H9 (cell line): Measurements from ENCODE around the gene CSRP1. TPM values are rescaled to one million over a fixed set of nuclear protein-coding genes. Genes with fewer than 3 reads are reported as not detected.

Source experiments
- DNase-seq: peaks from one replicate; pipeline ENCODE4 v3.0.0-alpha.2; 2017
- H2AFZ ChIP-seq: one replicate; pipeline ENCODE4 v1.6.1; 2013; ENCODE audit warnings: mild to moderate bottlenecking, low read length, control low read depth, moderate library complexity
- H2AK5ac ChIP-seq: 2 replicates; pipeline ENCODE4 v1.6.1; 2013; ENCODE audit warnings: low read length, control low read depth, mixed read lengths; ENCODE audit not compliant: insufficient read length
- H2BK120ac ChIP-seq: one replicate; pipeline ENCODE4 v1.6.1; 2013; ENCODE audit warnings: low read depth, mild to moderate bottlenecking, low read length, control low read depth, inconsistent platforms; ENCODE audit not compliant: poor library complexity, severe bottlenecking
- H2BK12ac ChIP-seq: 2 replicates; pipeline ENCODE4 v1.6.1; 2013; ENCODE audit warnings: low read length, control low read depth, mixed read lengths, low read depth; ENCODE audit not compliant: insufficient read length
- H2BK15ac ChIP-seq: 2 replicates; pipeline ENCODE4 v1.6.1; 2013; ENCODE audit warnings: low read depth, low read length, control low read depth
- H2BK20ac ChIP-seq: one replicate; pipeline ENCODE4 v1.6.1; 2013; ENCODE audit warnings: low read depth, mild to moderate bottlenecking, low read length, control low read depth, inconsistent platforms; ENCODE audit not compliant: poor library complexity, severe bottlenecking
- H2BK5ac ChIP-seq: 2 replicates; pipeline ENCODE4 v1.6.1; 2013; ENCODE audit warnings: low read length, control low read depth, mixed read lengths; ENCODE audit not compliant: insufficient read length
- H3K14ac ChIP-seq: 2 replicates; pipeline ENCODE4 v1.6.1; 2013; ENCODE audit warnings: low read length, control low read depth; ENCODE audit not compliant: insufficient read depth
- H3K18ac ChIP-seq: 2 replicates; pipeline ENCODE4 v1.6.1; 2013; ENCODE audit warnings: low read depth, mild to moderate bottlenecking, mixed read lengths, low read length, control low read depth; ENCODE audit not compliant: insufficient read length
- H3K23ac ChIP-seq: 2 replicates; pipeline ENCODE4 v1.6.1; 2013; ENCODE audit warnings: low read length, control low read depth, mixed read lengths, low read depth; ENCODE audit not compliant: insufficient read length
- H3K23me2 ChIP-seq: 2 replicates; pipeline ENCODE4 v1.6.1; 2013; ENCODE audit warnings: low read depth, mild to moderate bottlenecking, mixed read lengths, low read length, control low read depth; ENCODE audit not compliant: insufficient read length, poor library complexity, severe bottlenecking
- H3K27ac ChIP-seq: 2 replicates; pipeline ENCODE4 v1.5.1; 2013; ENCODE audit warnings: low read length, control low read depth, mixed read lengths, low read depth; ENCODE audit not compliant: insufficient read length
- H3K27me3 ChIP-seq: 2 replicates; pipeline ENCODE4 v1.6.1; 2013; ENCODE audit warnings: low read length, control low read depth, inconsistent platforms; ENCODE audit not compliant: insufficient read depth
- H3K4ac ChIP-seq: 2 replicates; pipeline ENCODE4 v1.6.1; 2013; ENCODE audit warnings: low read depth, mild to moderate bottlenecking, control low read depth, inconsistent platforms, low read length, moderate library complexity
- H3K4me1 ChIP-seq: 2 replicates; pipeline ENCODE4 v1.6.1; 2013; ENCODE audit warnings: low read length, control low read depth, inconsistent platforms; ENCODE audit not compliant: insufficient read depth
- H3K4me2 ChIP-seq: 2 replicates; pipeline ENCODE4 v1.6.1; 2013; ENCODE audit warnings: low read length, control low read depth, mixed read lengths; ENCODE audit not compliant: insufficient read length, insufficient read depth
- H3K56ac ChIP-seq: 2 replicates; pipeline ENCODE4 v1.6.1; 2013; ENCODE audit warnings: low read depth, mild to moderate bottlenecking, mixed read lengths, low read length, control low read depth; ENCODE audit not compliant: insufficient read length
- H3K79me1 ChIP-seq: 2 replicates; pipeline ENCODE4 v1.6.1; 2013; ENCODE audit warnings: low read depth, mild to moderate bottlenecking, moderate library complexity, low read length, control low read depth, inconsistent platforms; ENCODE audit not compliant: insufficient read depth, poor library complexity, severe bottlenecking
- H3K79me2 ChIP-seq: 2 replicates; pipeline ENCODE4 v1.6.1; 2013; ENCODE audit warnings: low read length, control low read depth, inconsistent platforms; ENCODE audit not compliant: insufficient read depth
- H3K9ac ChIP-seq: 2 replicates; pipeline ENCODE4 v1.6.1; 2013; ENCODE audit warnings: low read length, control low read depth, mixed read lengths; ENCODE audit not compliant: insufficient read length; ENCODE audit errors: extremely low read depth
- H3K9me3 ChIP-seq: one replicate; pipeline ENCODE4 v1.6.1; 2013; ENCODE audit warnings: low read depth, low read length, inconsistent platforms; ENCODE audit not compliant: control insufficient read depth
- H3T11ph ChIP-seq: one replicate; pipeline ENCODE4 v1.6.1; 2013; ENCODE audit warnings: mild to moderate bottlenecking, low read length, control low read depth, inconsistent platforms
- H4K20me1 ChIP-seq: one replicate; pipeline ENCODE4 v1.6.1; 2013; ENCODE audit not compliant: control insufficient read depth, insufficient read length, insufficient read depth
- H4K5ac ChIP-seq: 2 replicates; pipeline ENCODE4 v1.6.1; 2013; ENCODE audit warnings: low read depth, mild to moderate bottlenecking, mixed read lengths, low read length, control low read depth; ENCODE audit not compliant: insufficient read length
- H4K8ac ChIP-seq: replicated peaks from 2 replicates; pipeline ENCODE4 v1.6.1; 2013; ENCODE audit warnings: low read length, control low read depth, mixed read lengths, low read depth; ENCODE audit not compliant: insufficient read length
- H4K91ac ChIP-seq: 2 replicates; pipeline ENCODE4 v1.6.1; 2013; ENCODE audit warnings: low read depth, mild to moderate bottlenecking, moderate library complexity, mixed read lengths, low read length, control low read depth; ENCODE audit not compliant: insufficient read length
- H3K27ac Mint-ChIP-seq, 3 experiments: 2 replicates in 2 of 3; 3 replicates in 1 of 3; pipeline ENCODE4 v1.8.0; 2020 to 2021; ENCODE audit warnings: mixed read lengths in 3 of 3, mild to moderate bottlenecking in 1 of 3, moderate library complexity in 1 of 3
- H3K27me3 Mint-ChIP-seq: 2 replicates; pipeline ENCODE4 v1.8.0; 2021; ENCODE audit warnings: low read depth, mild to moderate bottlenecking, moderate library complexity, mixed read lengths
- H3K36me3 Mint-ChIP-seq, 3 experiments: 2 replicates in 2 of 3; 3 replicates in 1 of 3; pipeline ENCODE4 v1.8.0; 2020 to 2021; ENCODE audit warnings: low read depth in 3 of 3, mixed read lengths in 3 of 3; ENCODE audit not compliant: insufficient read depth in 1 of 3
- H3K4me1 Mint-ChIP-seq, 2 experiments: 2 replicates each; pipeline ENCODE4 v1.8.0; 2020; ENCODE audit warnings: mixed read lengths in 2 of 2
- H3K4me3 Mint-ChIP-seq, 2 experiments: 2 replicates in 1 of 2; 3 replicates in 1 of 2; pipeline ENCODE4 v1.8.0; 2020 to 2021; ENCODE audit warnings: mild to moderate bottlenecking in 2 of 2, mixed read lengths in 2 of 2, moderate library complexity in 1 of 2
- H3K9me3 Mint-ChIP-seq, 2 experiments: 2 replicates in 1 of 2; 3 replicates in 1 of 2; pipeline ENCODE4 v1.8.0; 2020; ENCODE audit warnings: mild to moderate bottlenecking in 2 of 2, mixed read lengths in 2 of 2, moderate library complexity in 1 of 2
- WGBS: extraction: QIAGEN DNeasy Blood & Tissue Kit; methylation state at CpG from one replicate; pipeline ENCODE4 v1.1.7; 2013; ENCODE audit warnings: missing lambda C conversion rate, low lambda C conversion rate, mixed read lengths; ENCODE audit not compliant: insufficient read length; ENCODE audit errors: extremely low coverage; 5-methylcytosine and 5-hydroxymethylcytosine counted together
- total RNA-seq: library from RNA; stranded (reverse); gene quantifications from 2 replicates; pipeline ENCODE4 v1.2.1, GENCODE V29; 2021
- TF ChIP-seq, protein P1 (sequence below): fragments of 200-600 bp; sonication (generic); conservative IDR thresholded peaks from 3 replicates; pipeline ENCODE4 v1.8.0; 2021; ENCODE audit warnings: antibody characterized with exemption, mild to moderate bottlenecking

Gene CSRP1
- total RNA-seq, 1 experiment from 2014 or later = 0.44 TPM

DNA sequence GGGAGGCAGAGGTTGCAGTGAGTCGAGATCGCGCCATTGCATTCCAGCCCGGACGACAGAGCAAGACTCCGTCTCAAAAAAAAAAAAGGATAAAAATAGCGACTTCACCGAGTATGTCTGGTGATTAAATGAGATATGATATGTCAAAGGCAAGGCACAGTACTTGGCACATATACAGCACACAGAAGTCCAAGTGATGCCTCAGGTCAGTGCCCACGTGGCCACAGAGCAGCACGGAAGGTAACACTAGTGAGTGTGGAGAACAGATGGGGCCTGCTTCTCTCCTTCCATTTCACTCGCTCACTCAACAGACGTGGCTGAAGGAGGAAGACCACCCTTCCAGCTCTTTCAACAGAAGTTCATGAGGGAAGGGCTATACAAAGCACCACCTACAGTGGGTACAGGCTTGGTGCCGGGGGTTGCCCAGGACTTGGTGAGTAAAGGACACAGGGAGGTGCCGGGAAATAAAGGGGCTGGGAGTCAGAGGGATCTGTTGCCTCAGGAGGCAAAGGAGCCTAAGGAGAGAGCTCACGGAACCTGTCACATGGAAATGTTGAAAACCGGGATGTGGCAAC is 8.9 kb downstream of the CSRP1 start:
- no peak overlapping the region for H4K8ac ChIP-seq
- H4K91ac ChIP-seq = no peak overlapping the region
- no peak overlapping the region for H3K4me2 ChIP-seq
- H2BK5ac ChIP-seq = no peak overlapping the region
- H3K4ac ChIP-seq = no peak overlapping the region
- H3K27ac ChIP-seq = no peak overlapping the region
- WGBS = no CpG with 5 or more reads among the region's 16 CpGs
- Mint-ChIP-seq H3K4me1 (peaks cover 34 to 51% of the 10 kb centered on the region in 2 experiments), H3K27me3 (no peaks in the 10 kb centered on the region; the same call in 1 of the 2 replicates), H3K9me3 (peaks cover 3 to 4% of the 10 kb centered on the region in 2 experiments; a peak in 3 of 5 replicates), H3K36me3 (peaks cover 0 to 4% (median 0%) of the 10 kb centered on the region in 3 experiments; a peak in 2 of 7 replicates), H3K27ac (no peak overlapping the region; a peak in 1 of 7 replicates), H3K4me3 (no peak overlapping the region)
- no peak overlapping the region for H2BK20ac ChIP-seq
- H3K14ac ChIP-seq = no peak overlapping the region
- H3K23ac ChIP-seq = no peak overlapping the region
- no peaks in the 10 kb centered on the region for H3K27me3 ChIP-seq
- H2AFZ ChIP-seq = no peak overlapping the region
- H3K23me2 ChIP-seq = no peaks in the 10 kb centered on the region
- H3K79me1 ChIP-seq = no peaks in the 10 kb centered on the region
- H3K56ac ChIP-seq = no peak overlapping the region
- H2BK12ac ChIP-seq = no peak overlapping the region
- no peak overlapping the region for H4K5ac ChIP-seq
- H2AK5ac ChIP-seq = no peak overlapping the region
- TF ChIP-seq, protein P1, sequence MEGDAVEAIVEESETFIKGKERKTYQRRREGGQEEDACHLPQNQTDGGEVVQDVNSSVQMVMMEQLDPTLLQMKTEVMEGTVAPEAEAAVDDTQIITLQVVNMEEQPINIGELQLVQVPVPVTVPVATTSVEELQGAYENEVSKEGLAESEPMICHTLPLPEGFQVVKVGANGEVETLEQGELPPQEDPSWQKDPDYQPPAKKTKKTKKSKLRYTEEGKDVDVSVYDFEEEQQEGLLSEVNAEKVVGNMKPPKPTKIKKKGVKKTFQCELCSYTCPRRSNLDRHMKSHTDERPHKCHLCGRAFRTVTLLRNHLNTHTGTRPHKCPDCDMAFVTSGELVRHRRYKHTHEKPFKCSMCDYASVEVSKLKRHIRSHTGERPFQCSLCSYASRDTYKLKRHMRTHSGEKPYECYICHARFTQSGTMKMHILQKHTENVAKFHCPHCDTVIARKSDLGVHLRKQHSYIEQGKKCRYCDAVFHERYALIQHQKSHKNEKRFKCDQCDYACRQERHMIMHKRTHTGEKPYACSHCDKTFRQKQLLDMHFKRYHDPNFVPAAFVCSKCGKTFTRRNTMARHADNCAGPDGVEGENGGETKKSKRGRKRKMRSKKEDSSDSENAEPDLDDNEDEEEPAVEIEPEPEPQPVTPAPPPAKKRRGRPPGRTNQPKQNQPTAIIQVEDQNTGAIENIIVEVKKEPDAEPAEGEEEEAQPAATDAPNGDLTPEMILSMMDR = no peak
- H3K4me1 ChIP-seq = peaks cover 8% of the 10 kb centered on the region
- H3T11ph ChIP-seq = no peak overlapping the region
- no peak overlapping the region for H2BK120ac ChIP-seq
- no peak for DNase-seq
- no peaks in the 10 kb centered on the region for H3K9me3 ChIP-seq
- no peak overlapping the region for H3K9ac ChIP-seq
- H3K18ac ChIP-seq = no peak overlapping the region
- no peak overlapping the region for H2BK15ac ChIP-seq
- no peaks in the 10 kb centered on the region for H3K79me2 ChIP-seq
- H4K20me1 ChIP-seq = no peaks in the 10 kb centered on the region
